ENCODE data around the gene RNF111.
"Not testable (repeated sequence)": the region's sequence is repeated elsewhere in the genome, so short reads cannot be mapped to it uniquely, and the experiment has no call there.

The RNF111 gene

DNA sequence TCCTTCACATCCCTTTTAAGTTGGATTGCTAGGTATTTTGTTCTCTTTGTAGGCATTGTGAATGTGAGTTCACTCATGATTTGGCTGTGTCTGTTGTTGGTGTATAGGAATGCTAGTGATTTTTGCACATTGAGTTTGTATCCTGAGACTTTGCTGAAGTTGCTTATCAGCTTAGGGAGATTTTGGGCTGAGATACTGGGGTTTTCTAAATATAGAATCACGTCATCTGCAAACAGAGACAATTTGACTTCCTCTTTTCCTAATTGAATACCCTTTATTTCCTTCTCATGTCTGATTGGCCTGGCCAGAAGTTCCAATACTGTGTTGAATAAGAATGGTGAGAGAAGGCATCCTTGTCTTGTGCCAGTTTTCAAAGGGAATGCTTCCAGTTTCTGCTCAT lies 139.8 kb downstream of the RNF111 start:
- in situ Hi-C loops (cut with MboI; ENCODE audit: low sequenced_read_pairs) = not testable (repeated sequence)

DNA sequence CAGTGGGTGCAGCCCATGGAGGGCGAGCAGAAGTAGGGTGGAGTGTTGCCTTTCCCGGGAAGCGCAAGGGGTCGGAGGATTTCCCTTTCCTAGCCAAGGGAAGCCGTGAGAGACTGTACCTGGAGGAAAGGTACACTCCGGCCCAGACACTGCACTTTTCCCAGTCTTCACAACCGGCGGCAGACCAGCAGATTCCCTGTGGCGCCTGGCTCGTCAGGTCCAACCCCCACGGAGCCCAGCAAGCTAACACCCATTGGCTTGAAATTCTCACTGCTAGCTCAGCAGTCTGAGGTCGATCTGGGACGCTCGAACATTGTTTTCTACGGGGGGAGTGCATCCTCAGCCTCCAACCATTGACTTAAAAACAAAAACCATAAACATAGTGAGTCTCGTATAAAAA lies 144.0 kb downstream of the RNF111 start:
- in situ Hi-C loops (cut with MboI; ENCODE audit: low sequenced_read_pairs) = no loop called here

GRCh38 chr15:59131969-59132562 lies 144.6 kb downstream of the RNF111 start:
- in situ Hi-C loops (cut with MboI; ENCODE audit: low sequenced_read_pairs) = no loop called here

- in situ Hi-C loops (cut with MboI; ENCODE audit: low sequenced_read_pairs) = no loop called here
These were observed 146.5 kb downstream of the RNF111 start for GRCh38 chr15:59133929-59134427.

GRCh38 chr15:59137566-59137965 lies 150.1 kb downstream of the RNF111 start:
- in situ Hi-C loops (cut with MboI; ENCODE audit: low sequenced_read_pairs) = no loop called here

DNA sequence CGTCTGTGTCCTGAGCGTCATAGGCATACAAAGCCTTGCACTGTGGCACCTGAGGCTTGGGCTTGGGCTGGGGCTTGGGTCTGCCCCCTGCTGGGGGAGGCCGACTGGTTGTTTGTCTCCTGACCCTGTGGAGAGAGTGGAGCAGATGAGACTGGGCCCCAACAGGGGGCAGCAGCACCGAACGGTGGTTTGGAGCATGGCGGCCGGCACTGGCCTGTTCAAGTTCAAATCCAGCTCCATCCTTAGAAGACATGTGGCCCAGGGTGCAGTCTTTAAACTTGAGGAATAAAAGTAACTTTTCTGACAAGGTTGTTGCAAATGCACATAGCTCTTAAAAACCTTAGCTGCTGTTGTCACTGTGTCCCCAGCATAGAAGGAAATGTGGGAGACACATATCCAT lies 150.8 kb downstream of the RNF111 start:
- in situ Hi-C loops (cut with MboI; ENCODE audit: low sequenced_read_pairs) = no loop called here

- in situ Hi-C loops (cut with MboI; ENCODE audit: low sequenced_read_pairs) = no loop called here
These were observed 153.2 kb downstream of the RNF111 start for GRCh38 chr15:59140422-59141226.

DNA sequence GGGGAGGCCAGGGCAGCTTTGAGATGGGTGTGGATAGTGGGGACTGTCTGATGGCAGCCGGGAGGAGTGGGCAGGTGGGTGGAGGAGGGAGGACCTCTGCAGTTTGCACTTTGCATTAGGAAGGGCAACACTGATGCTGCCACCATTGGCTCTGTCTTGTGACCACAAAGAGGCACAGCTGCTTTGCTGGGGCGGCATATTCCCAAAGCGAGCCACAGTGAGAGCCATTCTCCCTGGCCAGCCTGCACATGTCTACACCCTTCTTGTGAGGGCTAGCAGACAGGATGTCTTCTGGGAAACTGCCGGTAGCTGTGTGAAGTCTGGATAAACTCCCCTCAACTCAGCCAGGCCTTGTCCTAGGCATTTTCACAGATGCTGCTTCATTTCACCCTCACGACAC lies 155.8 kb downstream of the RNF111 start:
- in situ Hi-C loops (cut with MboI; ENCODE audit: low sequenced_read_pairs) = no loop called here

DNA sequence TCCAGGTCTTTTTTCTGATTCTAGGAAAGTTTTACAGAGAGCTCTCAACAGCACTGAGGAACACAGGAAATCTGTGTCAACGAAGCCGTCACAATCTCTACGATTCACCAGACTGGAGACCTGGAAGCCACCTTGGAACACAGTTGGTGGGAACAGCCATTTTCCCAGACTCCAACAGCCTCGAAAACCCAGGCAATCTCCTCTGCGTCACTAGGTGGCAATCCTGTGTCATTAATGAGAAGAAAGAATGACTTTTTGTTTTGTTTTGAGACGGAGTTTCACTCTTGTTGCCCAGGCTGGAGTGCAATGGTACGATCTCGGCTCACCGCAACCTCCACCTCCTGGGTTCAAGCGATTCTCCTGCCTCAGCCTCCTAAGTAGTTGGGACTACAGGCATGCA lies 157.1 kb downstream of the RNF111 start:
- in situ Hi-C loops (cut with MboI; ENCODE audit: low sequenced_read_pairs) = not testable (repeated sequence)

All from HL-60/S4 treated with retinoic acid at 250 ng/mL for 4 days and 3 days (cell line).